HG03095 (cell line): ENCODE results near the gene PLXNA4.

Experiments used
- ATAC-seq: cut with Tn5 transposase; IDR thresholded peaks from one replicate; pipeline ENCODE4 v1.9.1; 2021; ENCODE audit warnings: moderate library complexity; ENCODE audit not compliant: unreplicated experiment

PLXNA4 gene

GRCh38 chr7:132504852-132505251 is 71.4 kb downstream of the PLXNA4 start:
- no peak for ATAC-seq

- ATAC-seq = no peak
Observed at GRCh38 chr7:132504071-132504470, 72.2 kb downstream of the PLXNA4 start.

GRCh38 chr7:132503415-132503814 is 72.9 kb downstream of the PLXNA4 start:
- ATAC-seq = no peak

GRCh38 chr7:132501956-132502355 is 74.3 kb downstream of the PLXNA4 start:
- no peak for ATAC-seq

- no peak for ATAC-seq
Observed at GRCh38 chr7:132500727-132501440, 75.4 kb downstream of the PLXNA4 start.

GRCh38 chr7:132499487-132499886 is 76.8 kb downstream of the PLXNA4 start:
- no peak for ATAC-seq

GRCh38 chr7:132499065-132499464 is 77.2 kb downstream of the PLXNA4 start:
- no peak for ATAC-seq

- ATAC-seq = no peak
Observed at GRCh38 chr7:132498319-132498718, 78.0 kb downstream of the PLXNA4 start.

GRCh38 chr7:132497098-132497497 is 79.2 kb downstream of the PLXNA4 start:
- no peak for ATAC-seq

GRCh38 chr7:132495936-132496335 is 80.3 kb downstream of the PLXNA4 start:
- no peak for ATAC-seq

- no peak for ATAC-seq
Observed at GRCh38 chr7:132494474-132494873, 81.8 kb downstream of the PLXNA4 start.

GRCh38 chr7:132492823-132493445 is 83.3 kb downstream of the PLXNA4 start:
- ATAC-seq = no peak

- no peak for ATAC-seq
Observed at GRCh38 chr7:132491391-132491945, 84.8 kb downstream of the PLXNA4 start.

GRCh38 chr7:132490474-132490873 is 85.8 kb downstream of the PLXNA4 start:
- no peak for ATAC-seq

- no peak for ATAC-seq
Observed at GRCh38 chr7:132489776-132490237, 86.5 kb downstream of the PLXNA4 start.

- ATAC-seq = no peak
Observed at GRCh38 chr7:132488634-132489302, 87.5 kb downstream of the PLXNA4 start.

- ATAC-seq = no peak
Observed at GRCh38 chr7:132486274-132486610, 90.0 kb downstream of the PLXNA4 start.

GRCh38 chr7:132485600-132486273 is 90.5 kb downstream of the PLXNA4 start:
- no peak for ATAC-seq

GRCh38 chr7:132485136-132485535 is 91.1 kb downstream of the PLXNA4 start:
- ATAC-seq = no peak

GRCh38 chr7:132482866-132483265 is 93.4 kb downstream of the PLXNA4 start:
- no peak for ATAC-seq

- no peak for ATAC-seq
Observed at GRCh38 chr7:132480534-132480933, 95.7 kb downstream of the PLXNA4 start.
